B cell (primary cell): ENCODE measurements around the gene CFAP20. TPM values are rescaled to one million over a fixed set of nuclear protein-coding genes. Genes with fewer than 3 reads are reported as not detected.
"Not testable (repeated sequence)": the region's sequence is repeated elsewhere in the genome, so short reads cannot be mapped to it uniquely, and the experiment has no call there.

ENCODE experiments used
- ATAC-seq: fragments of 200-7000 bp; cut with Tn5 transposase; one replicate; pipeline ENCODE4 v1.10.0; 2021; ENCODE audit warnings: low read depth, mild to moderate bottlenecking, moderate number of reproducible peaks, moderate library complexity
- CTCF ChIA-PET: fragments of 350-600 bp; sonication (Branson Sonifier 250); formaldehyde crosslinking; loops from one replicate; lab custom pipeline; 2021; ENCODE audit warnings: antibody characterized with exemption, inconsistent platforms; lab: Charles Lee
- POLR2A ChIA-PET: fragments of 350-600 bp; sonication (Branson Sonifier 250); formaldehyde crosslinking; loops from one replicate; lab custom pipeline; 2021; ENCODE audit warnings: antibody characterized with exemption; lab: Charles Lee
- DNase-seq: peaks from one replicate; pipeline ENCODE4 v3.0.0; 2013
- H2AFZ ChIP-seq: 2 replicates; pipeline ENCODE4 v1.6.1; 2012; ENCODE audit warnings: mild to moderate bottlenecking, low read depth, low read length; ENCODE audit not compliant: insufficient read depth, poor library complexity, severe bottlenecking
- H3K27ac ChIP-seq, 2 donors: 1 replicate in 1 of 2; 2 replicates in 1 of 2; pipeline ENCODE4 v1.5.1; 2012 to 2013; ENCODE audit warnings: low read length in 2 of 2, mild to moderate bottlenecking in 2 of 2, moderate library complexity in 1 of 2
- H3K27me3 ChIP-seq, 4 experiments: fragments of 200-600 bp in 1 of 4; sonication (generic) in 1 of 4; replicated peaks in 1 of 4; 1 replicate in 2 of 4; 2 replicates in 2 of 4; pipeline versions ENCODE4 v1.6.1 to v1.7.0; 2013 to 2016; ENCODE audit warnings: low read length in 3 of 4, mild to moderate bottlenecking in 2 of 4, mixed read lengths in 1 of 4, moderate library complexity in 1 of 4; ENCODE audit not compliant: insufficient read depth in 4 of 4, control insufficient read depth in 3 of 4; ENCODE audit errors: control extremely low read depth in 1 of 4
- H3K36me3 ChIP-seq, 2 experiments: replicated peaks in 1 of 2; 1 replicate in 1 of 2; 2 replicates in 1 of 2; pipeline versions ENCODE4 v1.6.1 to v1.7.1; 2013; ENCODE audit warnings: low read length in 1 of 2; ENCODE audit not compliant: insufficient read depth in 2 of 2, control insufficient read depth in 1 of 2; ENCODE audit errors: control extremely low read depth in 1 of 2, extremely low read depth in 1 of 2
- H3K4me1 ChIP-seq, 2 donors: fragments of 200-600 bp in 1 of 2; sonication (generic) in 1 of 2; 1 replicate in 1 of 2; 2 replicates in 1 of 2; pipeline versions ENCODE4 v1.5.1 to v1.6.1; 2013 to 2017; ENCODE audit warnings: low read length in 2 of 2; ENCODE audit not compliant: control insufficient read depth in 2 of 2, insufficient read depth in 2 of 2
- H3K4me2 ChIP-seq: replicated peaks from 2 replicates; pipeline ENCODE3; 2012; ENCODE audit warnings: mild to moderate bottlenecking, low read depth, low read length; ENCODE audit not compliant: poor library complexity, severe bottlenecking
- H3K4me3 ChIP-seq, 5 experiments: fragments of 200-600 bp in 1 of 5; sonication (generic) in 1 of 5; 1 replicate in 3 of 5; 2 replicates in 2 of 5; pipeline versions ENCODE4 v1.5.1 to v1.7.0; 2011 to 2016; ENCODE audit warnings: low read length in 4 of 5, mild to moderate bottlenecking in 4 of 5, low read depth in 2 of 5, control low read depth in 1 of 5, moderate library complexity in 1 of 5; ENCODE audit not compliant: insufficient read depth in 1 of 5; ENCODE audit errors: control extremely low read depth in 1 of 5, extremely low read depth in 1 of 5
- H3K79me2 ChIP-seq: fragments of 200-600 bp; sonication (generic); one replicate; pipeline ENCODE4 v1.6.0; 2016; ENCODE audit warnings: low read length; ENCODE audit not compliant: control insufficient read depth, insufficient read depth
- H3K9ac ChIP-seq: fragments of 200-600 bp; sonication (generic); 2 replicates; pipeline ENCODE4 v1.6.1; 2017; ENCODE audit warnings: mild to moderate bottlenecking, low read length, moderate library complexity
- H3K9me3 ChIP-seq, 3 donors: one replicate each; pipeline versions ENCODE4 v1.6.1 to v1.7.1; 2013; ENCODE audit warnings: low read length in 2 of 3; ENCODE audit not compliant: control insufficient read depth in 2 of 3, insufficient read depth in 1 of 3; ENCODE audit errors: control extremely low read depth in 1 of 3
- H4K20me1 ChIP-seq: 2 replicates; pipeline ENCODE4 v1.6.0; 2012; ENCODE audit warnings: mild to moderate bottlenecking, low read length; ENCODE audit not compliant: insufficient read depth, control insufficient read depth, poor library complexity, severe bottlenecking
- H3K27ac Mint-ChIP-seq: one replicate; pipeline ENCODE4 v1.8.0; 2021; ENCODE audit warnings: mixed read lengths
- H3K27me3 Mint-ChIP-seq: one replicate; pipeline ENCODE4 v1.8.0; 2021; ENCODE audit warnings: mixed read lengths
- H3K4me1 Mint-ChIP-seq: one replicate; pipeline ENCODE4 v1.8.0; 2021; ENCODE audit warnings: mixed read lengths
- H3K4me3 Mint-ChIP-seq: one replicate; pipeline ENCODE4 v1.8.0; 2021; ENCODE audit warnings: mixed read lengths
- H3K9me3 Mint-ChIP-seq: one replicate; pipeline ENCODE4 v1.8.0; 2022; ENCODE audit warnings: mixed read lengths; ENCODE audit not compliant: insufficient read depth
- EZH2 ChIP-seq: IDR thresholded peaks from 2 replicates; pipeline ENCODE4 v1.6.1; 2012; ENCODE audit warnings: borderline replicate concordance, low read depth, mild to moderate bottlenecking, moderate library complexity, low read length; ENCODE audit not compliant: insufficient read depth, poor library complexity, severe bottlenecking
- WGBS: methylation state at CpG from one replicate; pipeline ENCODE4 v1.1.5; 2013; ENCODE audit warnings: missing lambda C conversion rate; ENCODE audit not compliant: insufficient coverage; 5-methylcytosine and 5-hydroxymethylcytosine counted together
- intact Hi-C: fragments of 100-400 bp; cut with micrococcal nuclease; formaldehyde crosslinking; loops from one replicate; pipeline ENCODE4 v1.10.0; 2022
- polyA plus RNA-seq: library from polyadenylated mRNA; depleted of rRNA; stranded (reverse); fragments of >200 nt; gene quantifications from 2 replicates; pipeline ENCODE4 v1.2.3, GENCODE V29; 2012
- total RNA-seq, 2 donors: library from RNA; stranded (reverse); fragments of 120-200 nt in 1 of 2; gene quantifications; 1 replicate in 1 of 2; 2 replicates in 1 of 2; pipeline versions ENCODE4 v1.2.3 to v1.2.4, GENCODE V29; 2013 to 2022
- TF ChIP-seq, protein P1 (sequence below): fragments of 200-600 bp; IDR thresholded peaks from one replicate; pipeline ENCODE4 v1.8.0; 2022; ENCODE audit warnings: antibody characterized with exemption, mild to moderate bottlenecking

Gene CFAP20
- total and polyA plus RNA-seq, 2 donors (not counting 1 experiment from before 2014, with no cell fraction given): 27.3 to 45.4 TPM

DNA sequence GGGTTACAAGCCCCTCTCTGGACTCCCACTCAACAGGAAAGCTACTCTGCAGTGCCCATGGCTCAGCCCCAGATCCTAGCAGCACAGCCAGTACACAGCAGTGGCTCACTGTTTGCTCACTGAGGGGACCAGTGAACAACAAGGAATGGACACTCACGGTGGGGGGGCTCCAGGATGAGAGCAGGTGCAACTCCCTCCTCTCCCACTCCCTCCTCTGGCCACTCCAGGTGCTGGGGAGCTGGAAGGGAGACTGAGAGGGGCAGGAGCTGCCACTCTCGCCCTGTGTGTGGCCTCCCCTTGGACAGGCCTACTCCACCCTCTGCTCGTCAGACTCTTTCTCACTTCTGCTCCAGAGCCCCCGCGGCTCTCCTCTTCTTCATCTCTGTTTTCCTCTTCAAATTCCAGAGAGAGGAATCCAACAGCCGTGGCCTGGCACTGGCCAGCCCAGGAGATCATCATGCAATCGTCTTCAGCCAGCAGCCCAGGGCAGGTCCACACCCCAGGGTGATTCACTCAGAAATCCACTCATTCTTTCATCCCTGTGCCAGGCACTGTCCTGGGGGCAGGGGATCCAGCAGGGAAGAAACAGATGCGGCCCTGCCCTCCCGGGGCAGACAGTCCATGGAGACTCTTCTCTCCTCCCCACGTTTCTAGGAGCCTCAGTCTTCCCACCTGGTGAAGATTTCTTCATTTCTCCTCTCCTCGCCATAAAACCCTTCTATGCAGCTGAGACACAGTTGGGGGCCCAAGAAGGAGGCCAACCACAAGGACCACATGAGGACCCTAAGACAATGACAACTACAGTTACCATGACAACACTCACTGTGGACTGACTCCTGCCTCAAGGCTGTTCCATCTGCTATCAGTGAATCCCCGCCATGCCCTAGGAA, 30.7 kb downstream of the CFAP20 start:
- no peak for ATAC-seq
- H3K9ac ChIP-seq: no peak overlapping the region
- CTCF ChIA-PET: interaction anchor here (0.6 to 1.2 kb wide), 3 partner anchors 58 to 1493 kb away, joined by 3 to 4 read pairs (median 3); no protein-coding TSS in a partner anchor
- H3K4me2 ChIP-seq: no peak overlapping the region
- no peak overlapping the region for H3K27ac Mint-ChIP-seq
- no peak overlapping the region for H2AFZ ChIP-seq
- H3K4me3 Mint-ChIP-seq: no peak overlapping the region
- no peaks in the 10 kb centered on the region for H3K9me3 Mint-ChIP-seq
- 83% methylated on average over 10 of the region's 12 CpGs for WGBS
- no peak overlapping the region for H3K27ac ChIP-seq
- H3K27me3 ChIP-seq: peaks cover 0 to 9% (median 2%) of the 10 kb centered on the region in 4 experiments
- H3K9me3 ChIP-seq: no peaks in the 10 kb centered on the region
- no peaks in the 10 kb centered on the region for H4K20me1 ChIP-seq
- H3K36me3 ChIP-seq: no peaks in the 10 kb centered on the region
- H3K4me1 ChIP-seq: no peaks in the 10 kb centered on the region
- H3K4me3 ChIP-seq: no peak overlapping the region
- intact Hi-C loops: no loop called here
- TF ChIP-seq, protein P1, sequence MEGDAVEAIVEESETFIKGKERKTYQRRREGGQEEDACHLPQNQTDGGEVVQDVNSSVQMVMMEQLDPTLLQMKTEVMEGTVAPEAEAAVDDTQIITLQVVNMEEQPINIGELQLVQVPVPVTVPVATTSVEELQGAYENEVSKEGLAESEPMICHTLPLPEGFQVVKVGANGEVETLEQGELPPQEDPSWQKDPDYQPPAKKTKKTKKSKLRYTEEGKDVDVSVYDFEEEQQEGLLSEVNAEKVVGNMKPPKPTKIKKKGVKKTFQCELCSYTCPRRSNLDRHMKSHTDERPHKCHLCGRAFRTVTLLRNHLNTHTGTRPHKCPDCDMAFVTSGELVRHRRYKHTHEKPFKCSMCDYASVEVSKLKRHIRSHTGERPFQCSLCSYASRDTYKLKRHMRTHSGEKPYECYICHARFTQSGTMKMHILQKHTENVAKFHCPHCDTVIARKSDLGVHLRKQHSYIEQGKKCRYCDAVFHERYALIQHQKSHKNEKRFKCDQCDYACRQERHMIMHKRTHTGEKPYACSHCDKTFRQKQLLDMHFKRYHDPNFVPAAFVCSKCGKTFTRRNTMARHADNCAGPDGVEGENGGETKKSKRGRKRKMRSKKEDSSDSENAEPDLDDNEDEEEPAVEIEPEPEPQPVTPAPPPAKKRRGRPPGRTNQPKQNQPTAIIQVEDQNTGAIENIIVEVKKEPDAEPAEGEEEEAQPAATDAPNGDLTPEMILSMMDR: no peak
- TF ChIP-seq EZH2: no peak
- no peak for DNase-seq
- peaks cover 14% of the 10 kb centered on the region for H3K27me3 Mint-ChIP-seq
- POLR2A ChIA-PET: no interaction called here
- H3K4me1 Mint-ChIP-seq: no peaks in the 10 kb centered on the region
- H3K79me2 ChIP-seq: no peaks in the 10 kb centered on the region

- H3K4me2 ChIP-seq: no peak overlapping the region
- no peaks in the 10 kb centered on the region for H4K20me1 ChIP-seq
- no peak overlapping the region for H3K4me3 ChIP-seq
- no peaks in the 10 kb centered on the region for H3K36me3 ChIP-seq
- POLR2A ChIA-PET: no interaction called here
- intact Hi-C loops: no loop called here
- Mint-ChIP-seq H3K27ac (no peak overlapping the region), H3K4me1 (no peaks in the 10 kb centered on the region), H3K4me3 (no peak overlapping the region), H3K27me3 (peaks cover 14% of the 10 kb centered on the region), H3K9me3 (no peaks in the 10 kb centered on the region)
- TF ChIP-seq, protein P1: no peak
- TF ChIP-seq EZH2: no peak
- no peak for DNase-seq
- no peak overlapping the region for H3K27ac ChIP-seq
- H3K9me3 ChIP-seq: no peaks in the 10 kb centered on the region
- CTCF ChIA-PET: interaction anchor here (2.0 kb wide), 1 partner anchor 20 kb away, joined by 4 read pairs; no protein-coding TSS in a partner anchor
- ATAC-seq: no peak
- 92% methylated on average over 1 of the region's 2 CpGs for WGBS
- H3K79me2 ChIP-seq: no peaks in the 10 kb centered on the region
- H3K9ac ChIP-seq: no peak overlapping the region
- no peaks in the 10 kb centered on the region for H3K4me1 ChIP-seq
- peaks cover 0 to 9% (median 2%) of the 10 kb centered on the region in 4 experiments for H3K27me3 ChIP-seq
- no peak overlapping the region for H2AFZ ChIP-seq
Measured at GRCh38 chr16:58096249-58096648, 32.9 kb downstream of the CFAP20 start.

DNA sequence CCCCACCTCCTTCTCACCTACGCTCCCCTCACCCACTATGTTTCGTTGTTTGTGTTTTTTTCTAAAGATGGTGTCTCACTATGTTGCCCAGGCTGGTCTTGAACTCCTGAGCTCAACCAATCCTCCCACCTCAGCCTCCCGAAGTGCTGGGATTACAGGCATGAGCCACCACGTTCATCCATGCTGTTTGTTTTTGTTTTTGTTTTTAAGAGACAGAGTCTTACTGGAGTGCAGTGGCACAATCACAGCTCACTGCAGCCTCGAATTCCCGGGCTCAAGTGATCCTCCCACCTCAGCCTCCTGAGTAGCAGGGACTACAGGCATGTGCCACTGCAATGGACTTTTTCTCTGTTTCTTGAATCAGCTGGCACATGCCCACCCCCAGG, 33.6 kb downstream of the CFAP20 start:
- CTCF ChIA-PET: interaction anchor here (2.0 kb wide), 1 partner anchor 21 kb away, joined by 4 read pairs; no protein-coding TSS in a partner anchor
- H3K27ac ChIP-seq, H4K20me1 ChIP-seq, intact Hi-C loops, H3K4me3 Mint-ChIP-seq, H3K4me1 Mint-ChIP-seq, H3K9me3 Mint-ChIP-seq, H3K79me2 ChIP-seq, DNase-seq, H3K27me3 ChIP-seq, H3K27ac Mint-ChIP-seq, ATAC-seq, H3K9me3 ChIP-seq, H3K4me1 ChIP-seq, POLR2A ChIA-PET, H2AFZ ChIP-seq, H3K9ac ChIP-seq, H3K4me2 ChIP-seq, H3K4me3 ChIP-seq, H3K36me3 ChIP-seq: not testable (repeated sequence)
- whole genome bisulfite sequencing: 100% methylated on average over 1 of the region's 6 CpGs
- peaks cover 14% of the 10 kb centered on the region for H3K27me3 Mint-ChIP-seq
